H1 (cell line): ENCODE measurements around the gene VASP. TPM values are rescaled to one million over a fixed set of nuclear protein-coding genes. Genes with fewer than 3 reads are reported as not detected.
A peak's percentile ranks its signal among the peaks of the same experiment; 100 is the strongest.

Experiments used
- ATF2 ChIP-seq: IDR thresholded peaks from 2 replicates; pipeline ENCODE4 v1.6.1; 2012; ENCODE audit warnings: low read length, inconsistent platforms
- BACH1 ChIP-seq: IDR thresholded peaks from 2 replicates; pipeline ENCODE4 v1.6.1; 2012; ENCODE audit warnings: low read length, improper control_type of control experiment
- CTBP2 ChIP-seq: IDR thresholded peaks from 2 replicates; pipeline ENCODE4 v1.7.0; 2011; ENCODE audit warnings: borderline replicate concordance, mild to moderate bottlenecking, moderate library complexity, mixed read lengths, low read length; ENCODE audit not compliant: insufficient read depth, insufficient read length
- EGR1 ChIP-seq: IDR thresholded peaks from 2 replicates; pipeline ENCODE4 v1.6.1; 2011; ENCODE audit warnings: low read depth, low read length, borderline replicate concordance
- FOSL1 ChIP-seq: IDR thresholded peaks from 2 replicates; pipeline ENCODE4 v1.6.1; 2011; ENCODE audit warnings: mild to moderate bottlenecking, low read depth, low read length, moderate library complexity; ENCODE audit not compliant: insufficient read depth
- JUN ChIP-seq: IDR thresholded peaks from 2 replicates; pipeline ENCODE4 v1.6.1; 2011; ENCODE audit warnings: low read depth, mild to moderate bottlenecking, improper control_type of control experiment, low read length
- MAX ChIP-seq: IDR thresholded peaks from 2 replicates; pipeline ENCODE4 v1.6.1; 2012; ENCODE audit warnings: inconsistent platforms
- PHF8 ChIP-seq: fragments of 200-600 bp; sonication (generic); conservative IDR thresholded peaks from 2 replicates; pipeline ENCODE4 v1.7.1; 2012; ENCODE audit warnings: low read depth, mild to moderate bottlenecking, inconsistent platforms, low read length, moderate library complexity
- RBBP5 ChIP-seq: IDR thresholded peaks from 2 replicates; pipeline ENCODE4 v1.7.1; 2012; ENCODE audit warnings: low read depth, mild to moderate bottlenecking, inconsistent platforms, low read length, moderate library complexity, borderline replicate concordance
- RFX5 ChIP-seq: IDR thresholded peaks from 2 replicates; pipeline ENCODE4 v1.6.1; 2011; ENCODE audit warnings: low read depth, low read length, improper control_type of control experiment, borderline replicate concordance
- RXRA ChIP-seq: IDR thresholded peaks from 2 replicates; pipeline ENCODE4 v1.6.1; 2011; ENCODE audit warnings: low read depth, mild to moderate bottlenecking, low read length, moderate library complexity; ENCODE audit not compliant: insufficient read depth
- SIX5 ChIP-seq: IDR thresholded peaks from 2 replicates; pipeline ENCODE4 v1.6.1; 2011; ENCODE audit warnings: mild to moderate bottlenecking, low read depth, low read length
- SP2 ChIP-seq: IDR thresholded peaks from 2 replicates; pipeline ENCODE4 v1.6.1; 2012; ENCODE audit warnings: mild to moderate bottlenecking, low read length, inconsistent platforms
- SRF ChIP-seq: IDR thresholded peaks from 2 replicates; pipeline ENCODE4 v1.6.1; 2011; ENCODE audit warnings: mild to moderate bottlenecking, low read depth, low read length, moderate library complexity
- TCF12 ChIP-seq: IDR thresholded peaks from 2 replicates; pipeline ENCODE4 v1.6.1; 2011; ENCODE audit warnings: low read depth, mild to moderate bottlenecking, low read length
- polyA plus RNA-seq, 7 experiments: library from polyadenylated mRNA; depleted of rRNA in 3 of 7; stranded (reverse) in 5 of 7; unstranded in 2 of 7; fragments of >200 nt in 5 of 7; fragments of 200-250 nt in 2 of 7; gene quantifications; 1 replicate in 5 of 7; 2 replicates in 1 of 7; 4 replicates in 1 of 7; pipeline versions ENCODE4 v1.2.1 to v1.2.3, GENCODE V29; 2011 to 2013; ENCODE audit warnings: missing spikeins in 2 of 7, mixed read lengths in 2 of 7
- total RNA-seq: library from RNA; stranded (reverse); fragmentation: NEBNext Ultra II Directional; extraction: Animal tissue kit (Norgen Biotek cat#: 25700); gene quantifications from 2 replicates; pipeline ENCODE4 v1.2.1, GENCODE V29; 2021

The VASP gene
- total and polyA plus RNA-seq, 2 of the 8 experiments (the other 6 are each of a cell fraction or from before 2014, with no cell fraction given): 89.7 to 135 TPM

- TF ChIP-seq MAX (no peak), JUN (no peak), PHF8 (0 out of 2 replicates have a peak, but pooled peaks have one; percentile 6), RFX5 (no peak), TCF12 (no peak), EGR1 (no peak), FOSL1 (no peak), SIX5 (peak; percentile 36), RXRA (no peak), CTBP2 (no peak), SRF (no peak), BACH1 (no peak), ATF2 (no peak), RBBP5 (no peak), SP2 (no peak)
These were observed 21.0 kb downstream of the VASP start (continued) for GRCh38 chr19:45528149-45528743.
